H1 (cell line): ENCODE data around the gene RNF214. TPM values are rescaled to one million over a fixed set of nuclear protein-coding genes. Genes with fewer than 3 reads are reported as not detected.

Experiments used
- CTCF ChIA-PET: fragments of 300-600 bp; sonication (Branson Sonifier 250); formaldehyde crosslinking; loops from one replicate; lab custom pipeline; 2021; ENCODE audit not compliant: partially characterized antibody; lab: Charles Lee
- POLR2A ChIA-PET: fragments of 300-600 bp; sonication (Branson Sonifier 250); formaldehyde crosslinking; loops from one replicate; lab custom pipeline; 2021; ENCODE audit warnings: inconsistent platforms; ENCODE audit not compliant: partially characterized antibody; lab: Charles Lee
- DNase-seq, 2 experiments: peaks; one replicate each; pipeline versions ENCODE4 v3.0.0 to v3.0.0-alpha.2; 2010 to 2022; ENCODE audit warnings: low spot score in 2 of 2, low read depth in 1 of 2, mixed read lengths in 1 of 2
- FAIRE-seq: peaks from 2 replicates; lab custom pipeline; 2011; peaks lifted over from hg19 to GRCh38; lab: Jason Lieb, UNC
- H2AFZ ChIP-seq: 2 replicates; pipeline ENCODE4 v1.8.1; 2012; ENCODE audit warnings: low read length, inconsistent platforms
- H2AK5ac ChIP-seq: 2 replicates; pipeline ENCODE4 v1.6.1; 2013; ENCODE audit warnings: low read depth, low read length
- H2BK120ac ChIP-seq: replicated peaks from 2 replicates; pipeline ENCODE3; 2013; ENCODE audit warnings: low read depth, low read length, inconsistent platforms
- H2BK12ac ChIP-seq: 2 replicates; pipeline ENCODE4 v1.6.1; 2013; ENCODE audit warnings: low read depth, low read length
- H2BK15ac ChIP-seq: 2 replicates; pipeline ENCODE4 v1.6.1; 2013; ENCODE audit warnings: low read length
- H2BK20ac ChIP-seq: 2 replicates; pipeline ENCODE4 v1.6.1; 2013; ENCODE audit warnings: low read length
- H2BK5ac ChIP-seq: 2 replicates; pipeline ENCODE4 v1.6.1; 2013; ENCODE audit warnings: low read depth, low read length
- H3K14ac ChIP-seq: 2 replicates; pipeline ENCODE4 v1.6.1; 2013; ENCODE audit warnings: inconsistent platforms; ENCODE audit not compliant: insufficient read length
- H3K18ac ChIP-seq: 2 replicates; pipeline ENCODE4 v1.6.1; 2013; ENCODE audit warnings: low read length; ENCODE audit errors: extremely low read depth
- H3K23ac ChIP-seq: 2 replicates; pipeline ENCODE4 v1.6.1; 2013; ENCODE audit warnings: inconsistent platforms; ENCODE audit not compliant: insufficient read length
- H3K23me2 ChIP-seq: 2 replicates; pipeline ENCODE4 v1.6.1; 2013; ENCODE audit warnings: low read depth, low read length
- H3K27ac ChIP-seq: 2 replicates; pipeline ENCODE4 v1.6.1; 2011; ENCODE audit warnings: low read depth, low read length, inconsistent platforms
- H3K27me3 ChIP-seq, 4 experiments: replicated peaks in 1 of 4; 1 replicate in 1 of 4; 2 replicates in 3 of 4; pipeline versions ENCODE4 v1.6.1 to v1.8.1; 2011 to 2013; ENCODE audit warnings: low read length in 3 of 4, mild to moderate bottlenecking in 3 of 4, inconsistent platforms in 2 of 4, mixed read lengths in 2 of 4, moderate library complexity in 1 of 4; ENCODE audit not compliant: control insufficient read depth in 3 of 4, insufficient read depth in 3 of 4; ENCODE audit errors: extremely low read depth in 1 of 4
- H3K36me3 ChIP-seq, 4 experiments: 2 replicates each; pipeline versions ENCODE4 v1.6.1 to v1.8.1; 2011 to 2013; ENCODE audit warnings: mild to moderate bottlenecking in 4 of 4, low read length in 3 of 4, moderate library complexity in 2 of 4, control low read depth in 1 of 4, inconsistent platforms in 1 of 4; ENCODE audit not compliant: insufficient read depth in 4 of 4, control insufficient read depth in 2 of 4
- H3K4ac ChIP-seq: replicated peaks from 2 replicates; pipeline ENCODE3; 2013; ENCODE audit warnings: low read length, low read depth, mixed read lengths, inconsistent platforms; ENCODE audit not compliant: insufficient read length
- H3K4me1 ChIP-seq, 4 experiments: replicated peaks in 1 of 4; 1 replicate in 1 of 4; 2 replicates in 3 of 4; pipeline versions ENCODE4 v1.6.1 to v1.8.1; 2011 to 2013; ENCODE audit warnings: low read length in 3 of 4, inconsistent platforms in 2 of 4, mixed read lengths in 1 of 4; ENCODE audit not compliant: insufficient read depth in 4 of 4, control insufficient read depth in 3 of 4
- H3K4me2 ChIP-seq, 2 experiments: 2 replicates each; pipeline versions ENCODE4 v1.6.1 to v1.8.1; 2011 to 2013; ENCODE audit warnings: low read depth in 2 of 2, low read length in 2 of 2, control low read depth in 1 of 2, inconsistent platforms in 1 of 2, mild to moderate bottlenecking in 1 of 2; ENCODE audit not compliant: insufficient read depth in 1 of 2
- H3K4me3 ChIP-seq, 4 experiments: fragments of 200-600, 300-600 bp in 1 of 4; sonication (generic), shearing (Covaris generic), sonication (Bioruptor Twin) in 1 of 4; 2 replicates each; pipeline versions ENCODE4 v1.5.1 to v1.8.1; 2011 to 2016; ENCODE audit warnings: low read length in 4 of 4, low read depth in 3 of 4, control low read depth in 2 of 4, inconsistent platforms in 2 of 4, mild to moderate bottlenecking in 2 of 4, mixed read lengths in 1 of 4, moderate library complexity in 1 of 4; ENCODE audit not compliant: insufficient read depth in 2 of 4; ENCODE audit errors: extremely low read depth in 1 of 4
- H3K56ac ChIP-seq: replicated peaks from 2 replicates; pipeline ENCODE3; 2013; ENCODE audit warnings: low read depth, mild to moderate bottlenecking, mixed read lengths, low read length, inconsistent platforms; ENCODE audit not compliant: insufficient read length
- H3K79me1 ChIP-seq: 2 replicates; pipeline ENCODE4 v1.6.1; 2013; ENCODE audit warnings: low read depth, low read length, control low read depth
- H3K79me2 ChIP-seq, 2 experiments: 2 replicates each; pipeline versions ENCODE4 v1.6.1 to v1.8.1; 2012 to 2013; ENCODE audit warnings: low read length in 2 of 2, mild to moderate bottlenecking in 2 of 2, inconsistent platforms in 1 of 2; ENCODE audit not compliant: insufficient read depth in 2 of 2, control insufficient read depth in 1 of 2
- H3K9ac ChIP-seq, 4 experiments: replicated peaks in 1 of 4; 1 replicate in 1 of 4; 2 replicates in 3 of 4; pipeline versions ENCODE4 v1.6.1 to v1.8.1; 2011 to 2013; ENCODE audit warnings: low read depth in 3 of 4, low read length in 3 of 4, control low read depth in 2 of 4, mild to moderate bottlenecking in 2 of 4, moderate library complexity in 2 of 4, inconsistent platforms in 1 of 4; ENCODE audit errors: extremely low read depth in 1 of 4
- H3K9me3 ChIP-seq, 2 experiments: 2 replicates each; pipeline versions ENCODE4 v1.6.1 to v1.8.1; 2012 to 2013; ENCODE audit warnings: mild to moderate bottlenecking in 2 of 2, moderate library complexity in 2 of 2, control low read depth in 1 of 2, inconsistent platforms in 1 of 2, low read depth in 1 of 2, low read length in 1 of 2, mixed read lengths in 1 of 2; ENCODE audit not compliant: insufficient read depth in 2 of 2
- H4K20me1 ChIP-seq, 2 experiments: replicated peaks in 1 of 2; 2 replicates each; pipeline versions ENCODE3 to v1.8.1; 2011 to 2013; ENCODE audit warnings: inconsistent platforms in 2 of 2, low read length in 2 of 2, mild to moderate bottlenecking in 1 of 2; ENCODE audit not compliant: insufficient read depth in 2 of 2, control insufficient read depth in 1 of 2
- H4K5ac ChIP-seq: 2 replicates; pipeline ENCODE4 v1.6.1; 2013; ENCODE audit warnings: low read length, low read depth, mixed read lengths, inconsistent platforms; ENCODE audit not compliant: insufficient read length
- H4K8ac ChIP-seq: 2 replicates; pipeline ENCODE4 v1.8.0; 2013; ENCODE audit warnings: mild to moderate bottlenecking, moderate library complexity, low read length, inconsistent platforms; ENCODE audit not compliant: insufficient read depth; ENCODE audit errors: extremely low read depth
- H4K91ac ChIP-seq: replicated peaks from 2 replicates; pipeline ENCODE3; 2013; ENCODE audit warnings: low read length, mixed read lengths, inconsistent platforms; ENCODE audit not compliant: insufficient read length
- ASH2L ChIP-seq: fragments of 200-600, 300-600 bp; sonication (generic); IDR thresholded peaks from one replicate; pipeline ENCODE4 v1.7.1; 2017; ENCODE audit warnings: low read length
- BACH1 ChIP-seq: IDR thresholded peaks from 2 replicates; pipeline ENCODE4 v1.6.1; 2012; ENCODE audit warnings: low read length, improper control_type of control experiment
- BRCA1 ChIP-seq: IDR thresholded peaks from 2 replicates; pipeline ENCODE4 v1.6.1; 2012; ENCODE audit warnings: low read depth, low read length, improper control_type of control experiment
- CHD1 ChIP-seq: IDR thresholded peaks from 2 replicates; pipeline ENCODE4 v1.6.1; 2012; ENCODE audit warnings: low read depth, low read length, improper control_type of control experiment
- EP300 ChIP-seq, 2 experiments: IDR thresholded peaks; 1 replicate in 1 of 2; 2 replicates in 1 of 2; pipeline ENCODE4 v1.6.1; 2011 to 2012; ENCODE audit warnings: low read depth in 2 of 2, low read length in 2 of 2, mild to moderate bottlenecking in 2 of 2, borderline replicate concordance in 1 of 2, inconsistent platforms in 1 of 2, moderate library complexity in 1 of 2
- FOSL1 ChIP-seq: IDR thresholded peaks from 2 replicates; pipeline ENCODE4 v1.6.1; 2011; ENCODE audit warnings: mild to moderate bottlenecking, low read depth, low read length, moderate library complexity; ENCODE audit not compliant: insufficient read depth
- HDAC6 ChIP-seq: IDR thresholded peaks from one replicate; pipeline ENCODE4 v1.7.1; 2012; ENCODE audit warnings: low read depth, mild to moderate bottlenecking, inconsistent platforms, low read length, moderate library complexity
- KDM5A ChIP-seq: fragments of 200-600 bp; IDR thresholded peaks from 2 replicates; pipeline ENCODE4 v1.7.1; 2012; ENCODE audit warnings: mild to moderate bottlenecking, low read length, inconsistent platforms, mixed read lengths
- SRF ChIP-seq: IDR thresholded peaks from 2 replicates; pipeline ENCODE4 v1.6.1; 2011; ENCODE audit warnings: mild to moderate bottlenecking, low read depth, low read length, moderate library complexity
- TEAD4 ChIP-seq: IDR thresholded peaks from 2 replicates; pipeline ENCODE4 v1.6.1; 2012; ENCODE audit warnings: low read depth, low read length, inconsistent platforms, mixed read lengths
- whole genome bisulfite sequencing, 2 experiments: shearing (Covaris generic) in 1 of 2; methylation state at CpG; one replicate each; pipeline versions ENCODE4 v1.1.6 to v1.1.7; 2013 to 2015; ENCODE audit warnings: low lambda C conversion rate in 2 of 2, mixed read lengths in 2 of 2, inconsistent platforms in 1 of 2, low coverage in 1 of 2, missing lambda C conversion rate in 1 of 2; ENCODE audit not compliant: insufficient replicate concordance in 2 of 2, insufficient coverage in 1 of 2, insufficient read length in 1 of 2; ENCODE audit errors: extremely low coverage in 1 of 2, missing lambda C conversion rate in 1 of 2; 5-methylcytosine and 5-hydroxymethylcytosine counted together
- polyA plus RNA-seq, 7 experiments: library from polyadenylated mRNA; depleted of rRNA in 3 of 7; stranded (reverse) in 5 of 7; unstranded in 2 of 7; fragments of >200 nt in 5 of 7; fragments of 200-250 nt in 2 of 7; gene quantifications; 1 replicate in 5 of 7; 2 replicates in 1 of 7; 4 replicates in 1 of 7; pipeline versions ENCODE4 v1.2.1 to v1.2.3, GENCODE V29; 2011 to 2013; ENCODE audit warnings: missing spikeins in 2 of 7, mixed read lengths in 2 of 7
- total RNA-seq: library from RNA; stranded (reverse); fragmentation: NEBNext Ultra II Directional; extraction: Animal tissue kit (Norgen Biotek cat#: 25700); gene quantifications from 2 replicates; pipeline ENCODE4 v1.2.1, GENCODE V29; 2021
- TF ChIP-seq, protein P1 (sequence below), 3 experiments: IDR thresholded peaks; 1 replicate in 2 of 3; 2 replicates in 1 of 3; pipeline versions ENCODE4 v1.5.1 to v1.6.1; 2011; ENCODE audit warnings: low read length in 3 of 3, mild to moderate bottlenecking in 3 of 3, inconsistent platforms in 2 of 3, low read depth in 1 of 3, moderate library complexity in 1 of 3; ENCODE audit not compliant: insufficient read depth in 1 of 3; ENCODE audit errors: control extremely low read depth in 1 of 3

RNF214 gene
- total and polyA plus RNA-seq, 2 of the 8 experiments (the other 6 are each of a cell fraction or from before 2014, with no cell fraction given), result 34.9 to 35.6 TPM

DNA sequence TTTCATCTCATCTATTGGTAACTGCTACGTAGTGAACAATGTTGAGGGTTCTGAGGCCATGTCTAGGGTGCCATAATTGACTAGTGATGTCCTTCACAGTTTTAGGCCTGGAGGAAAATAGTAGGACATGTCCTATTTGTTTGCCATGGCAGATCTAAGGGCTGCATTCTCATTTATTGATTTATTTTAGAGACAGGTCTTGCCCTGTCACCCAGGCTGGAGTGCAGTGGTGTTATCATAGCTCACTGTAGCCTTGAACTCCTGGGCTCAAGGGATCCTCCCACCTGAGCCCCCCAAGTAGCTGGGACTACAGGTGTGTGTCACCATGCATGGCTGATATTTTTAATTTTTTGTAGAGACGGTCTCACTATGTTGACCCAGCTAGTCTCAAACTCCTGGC is 100.4 kb downstream of the RNF214 start:
- H3K14ac ChIP-seq, result no peak overlapping the region
- H2BK20ac ChIP-seq, result no peak overlapping the region
- no peaks in the 10 kb centered on the region for H3K27me3 ChIP-seq
- no peak overlapping the region for H3K56ac ChIP-seq
- H4K8ac ChIP-seq, result no peak overlapping the region
- no peak overlapping the region for H4K91ac ChIP-seq
- H2BK15ac ChIP-seq, result no peak overlapping the region
- H2AFZ ChIP-seq, result no peak overlapping the region
- H4K20me1 ChIP-seq, result peaks cover 0 to 1% of the 10 kb centered on the region in 2 experiments
- H3K23ac ChIP-seq, result no peak overlapping the region
- H3K4me2 ChIP-seq, result no peak overlapping the region
- no peak overlapping the region for H3K4ac ChIP-seq
- DNase-seq, result no peak
- ChIA-PET CTCF (interaction anchor here (1.0 to 1.2 kb wide), 2 partner anchors 8 to 151 kb away, joined by 3 read pairs; no protein-coding TSS in a partner anchor), POLR2A (no interaction called here)
- H3K18ac ChIP-seq, result no peak overlapping the region
- H3K9me3 ChIP-seq, result no peaks in the 10 kb centered on the region
- 63% methylated on average over 2 of the region's 2 CpGs; no CpG with 5 or more reads in 1 of the 2 experiments for WGBS, 2 experiments
- H2BK12ac ChIP-seq, result no peak overlapping the region
- H2AK5ac ChIP-seq, result no peak overlapping the region
- no peaks in the 10 kb centered on the region for H3K79me1 ChIP-seq
- TF ChIP-seq BACH1 (no peak), CHD1 (no peak), FOSL1 (no peak), SRF (no peak), EP300 (IDR thresholded peaks at IDR 0.05; ENCODE audit: borderline replicate concordance in 1 of 2, low read depth in 2 of 2, low read length in 2 of 2) (no peak), HDAC6 (no peak), ASH2L (no peak), KDM5A (no peak), TEAD4 (no peak), BRCA1 (no peak)
- TF ChIP-seq, protein P1, sequence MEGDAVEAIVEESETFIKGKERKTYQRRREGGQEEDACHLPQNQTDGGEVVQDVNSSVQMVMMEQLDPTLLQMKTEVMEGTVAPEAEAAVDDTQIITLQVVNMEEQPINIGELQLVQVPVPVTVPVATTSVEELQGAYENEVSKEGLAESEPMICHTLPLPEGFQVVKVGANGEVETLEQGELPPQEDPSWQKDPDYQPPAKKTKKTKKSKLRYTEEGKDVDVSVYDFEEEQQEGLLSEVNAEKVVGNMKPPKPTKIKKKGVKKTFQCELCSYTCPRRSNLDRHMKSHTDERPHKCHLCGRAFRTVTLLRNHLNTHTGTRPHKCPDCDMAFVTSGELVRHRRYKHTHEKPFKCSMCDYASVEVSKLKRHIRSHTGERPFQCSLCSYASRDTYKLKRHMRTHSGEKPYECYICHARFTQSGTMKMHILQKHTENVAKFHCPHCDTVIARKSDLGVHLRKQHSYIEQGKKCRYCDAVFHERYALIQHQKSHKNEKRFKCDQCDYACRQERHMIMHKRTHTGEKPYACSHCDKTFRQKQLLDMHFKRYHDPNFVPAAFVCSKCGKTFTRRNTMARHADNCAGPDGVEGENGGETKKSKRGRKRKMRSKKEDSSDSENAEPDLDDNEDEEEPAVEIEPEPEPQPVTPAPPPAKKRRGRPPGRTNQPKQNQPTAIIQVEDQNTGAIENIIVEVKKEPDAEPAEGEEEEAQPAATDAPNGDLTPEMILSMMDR (IDR thresholded peaks at IDR 0.05; ENCODE audit: control extremely low read depth in 1 of 3, insufficient read depth in 1 of 3, low read depth in 1 of 3, low read length in 3 of 3), result no peak
- peaks cover 0 to 5% (median under 1%) of the 10 kb centered on the region in 4 experiments; a peak in 2 of 7 replicates for H3K4me1 ChIP-seq
- H2BK5ac ChIP-seq, result no peak overlapping the region
- H3K23me2 ChIP-seq, result 0 out of 2 replicates have a peak, but pooled peaks cover 3% of the 10 kb centered on the region
- no peak overlapping the region for H2BK120ac ChIP-seq
- no peaks in the 10 kb centered on the region for H3K36me3 ChIP-seq
- FAIRE-seq, result no peak
- no peak overlapping the region for H3K9ac ChIP-seq
- no peak overlapping the region for H3K4me3 ChIP-seq
- H3K27ac ChIP-seq, result no peak overlapping the region
- no peak overlapping the region for H4K5ac ChIP-seq
- no peaks in the 10 kb centered on the region for H3K79me2 ChIP-seq
